DMS 273 (cell line): ENCODE results near the gene UCP2.
"Not testable (repeated sequence)": the region's sequence is repeated elsewhere in the genome, so short reads cannot be mapped to it uniquely, and the experiment has no call there.

ENCODE experiments used
- DNase-seq: peaks from one replicate; lab custom pipeline; 2025; ENCODE audit not compliant: unreplicated experiment; lab: John Stamatoyannopoulos, UW

The UCP2 gene

GRCh38 chr11:73946798-73947458 lies 35.7 kb downstream of the UCP2 start:
- DNase-seq, result no peak

- no peak for DNase-seq
These were observed 37.2 kb downstream of the UCP2 start for GRCh38 chr11:73945396-73945795.

- no peak for DNase-seq
These were observed 37.7 kb downstream of the UCP2 start for GRCh38 chr11:73944901-73945300.

GRCh38 chr11:73944085-73944484 lies 38.6 kb downstream of the UCP2 start:
- peak; percentile 7 for DNase-seq

- peak; percentile 59 for DNase-seq
These were observed 40.6 kb downstream of the UCP2 start for GRCh38 chr11:73942010-73942409.

- no peak for DNase-seq
These were observed 41.7 kb downstream of the UCP2 start for GRCh38 chr11:73940801-73941570.

GRCh38 chr11:73939096-73939495 lies 43.5 kb downstream of the UCP2 start:
- DNase-seq, result peak; percentile 29

GRCh38 chr11:73936047-73936446 lies 46.6 kb downstream of the UCP2 start:
- DNase-seq, result not testable (repeated sequence)

GRCh38 chr11:73932781-73933180 lies 49.9 kb downstream of the UCP2 start:
- DNase-seq, result no peak

- no peak for DNase-seq
These were observed 50.7 kb downstream of the UCP2 start for GRCh38 chr11:73931951-73932350.

- DNase-seq, result peak; percentile 72
These were observed 51.5 kb downstream of the UCP2 start for GRCh38 chr11:73931039-73931645.

GRCh38 chr11:73929388-73929787 lies 53.3 kb downstream of the UCP2 start:
- no peak for DNase-seq
